ENCODE results near the gene NR3C1. TPM values are rescaled to one million over a fixed set of nuclear protein-coding genes. Genes with fewer than 3 reads are reported as not detected.

The NR3C1 gene
- polyA plus RNA-seq, 3 donors, result 8.9 to 31.6 (median 24.4) TPM

DNA sequence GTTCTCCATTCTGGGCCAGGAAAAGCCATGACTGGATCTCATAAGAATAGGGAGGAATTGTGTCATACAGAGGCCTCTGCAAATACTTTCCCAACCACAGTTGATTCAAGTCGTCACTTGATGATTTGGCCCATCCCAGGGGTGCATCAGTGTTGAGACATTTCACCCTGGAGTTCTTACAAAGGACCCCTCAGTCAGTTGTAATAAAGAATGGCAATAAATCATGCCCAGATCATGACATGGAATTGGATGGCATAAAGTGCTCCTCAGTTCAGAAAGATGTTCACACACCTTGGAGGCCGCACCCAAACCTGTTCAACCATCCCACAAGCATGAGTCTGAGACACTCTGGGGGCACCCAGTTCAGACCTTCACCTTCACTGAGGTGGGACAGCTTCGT, 168.1 kb downstream of the NR3C1 start:
- no peak overlapping the region for H3K27ac ChIP-seq (ENCODE audit: low read depth, low read length)
- 78 to 87% (median 85%) methylated on average over 3 of the region's 3 CpGs for WGBS, 3 donors

GRCh38 chr5:143234162-143234842, 169.2 kb downstream of the NR3C1 start:
- no peak overlapping the region for H3K27ac ChIP-seq (ENCODE audit: low read depth, low read length)
- 72 to 85% (median 78%) methylated on average over 9 of the region's 9 CpGs for WGBS, 3 donors

DNA sequence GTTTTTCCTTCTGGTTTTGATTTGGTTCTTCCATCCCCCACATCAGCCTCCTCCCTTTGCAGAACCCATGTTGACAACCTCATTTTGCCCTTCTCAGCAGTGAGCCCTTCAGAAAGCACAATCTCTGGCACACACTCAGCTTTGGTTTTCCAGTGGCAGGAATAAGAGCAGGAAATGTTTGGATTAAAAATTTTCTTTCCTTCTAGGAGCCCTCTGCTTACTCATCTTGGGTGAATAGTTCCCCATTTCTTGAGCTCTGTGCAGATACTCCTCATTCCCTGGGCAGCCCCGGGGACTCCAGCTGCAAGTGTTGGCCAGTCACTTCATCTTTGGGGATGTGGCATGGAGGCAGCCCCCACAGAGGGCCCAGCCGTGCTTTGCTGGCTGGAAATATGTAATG, 170.5 kb downstream of the NR3C1 start:
- WGBS, 3 donors, result 50 to 80% (median 53%) methylated on average over 2 of the region's 2 CpGs
- H3K27ac ChIP-seq (ENCODE audit: low read depth, low read length), result no peak overlapping the region

DNA sequence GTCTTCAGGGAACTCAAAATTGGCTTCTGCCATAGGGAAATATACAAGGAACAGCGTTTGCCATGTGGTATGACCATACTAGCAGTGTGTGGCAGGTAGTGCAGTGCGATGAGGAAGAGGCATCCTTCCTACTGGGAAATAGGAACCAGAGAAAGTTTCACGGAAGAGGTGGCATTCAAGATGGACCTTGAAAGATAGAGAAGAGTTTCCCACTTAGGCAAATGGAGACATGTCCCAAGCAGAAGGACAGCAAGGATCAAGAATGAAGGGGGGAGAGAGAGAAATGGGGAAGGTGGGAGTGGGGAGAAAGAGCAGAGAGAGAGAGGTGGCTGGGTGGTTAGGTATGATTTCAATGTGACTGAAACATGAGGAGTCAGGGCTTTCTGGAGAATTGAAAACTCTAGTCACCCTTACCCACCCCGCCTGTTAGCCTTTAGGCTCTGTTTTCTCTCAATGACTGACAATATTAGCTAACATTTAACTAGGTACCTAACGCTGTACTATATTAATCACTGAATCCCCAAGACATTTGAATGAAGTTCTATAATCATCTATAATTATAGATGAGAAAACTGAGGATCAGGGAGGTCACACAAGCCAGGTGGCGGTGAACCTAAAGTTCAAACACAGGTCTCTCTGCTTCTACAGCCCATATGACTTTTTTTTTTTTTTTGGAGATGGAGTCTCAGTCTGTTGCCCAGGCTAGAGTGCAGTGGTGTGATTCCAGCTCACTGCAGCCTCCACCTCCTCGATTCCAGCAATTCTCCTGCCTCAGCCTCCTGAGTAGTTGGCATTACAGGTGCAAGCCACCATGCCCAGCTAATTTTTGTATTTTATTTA, 171.3 kb downstream of the NR3C1 start:
- no peak overlapping the region for H3K27ac ChIP-seq (ENCODE audit: low read depth, low read length)
- WGBS, 3 donors, result 86 to 97% (median 93%) methylated on average over 7 of the region's 7 CpGs

DNA sequence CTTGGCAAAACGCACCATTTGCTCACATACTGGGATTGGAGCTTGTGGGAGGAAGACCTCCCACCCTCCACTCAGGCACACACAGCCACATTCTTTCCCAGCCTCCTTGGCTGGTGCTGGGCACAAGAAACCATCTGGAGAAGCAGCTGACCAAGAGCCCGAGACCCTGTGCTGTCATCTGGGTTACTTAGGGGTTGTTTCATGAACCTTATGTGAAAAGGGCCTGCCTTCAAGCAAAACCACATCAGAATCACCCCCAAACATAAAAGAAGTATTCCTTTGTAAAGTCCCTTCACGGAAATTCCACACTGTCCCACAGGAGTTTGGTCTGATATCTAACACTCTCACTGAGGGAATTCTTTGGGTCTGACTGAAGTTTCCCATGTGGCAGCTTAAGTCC, 172.1 kb downstream of the NR3C1 start:
- no peak overlapping the region for H3K27ac ChIP-seq (ENCODE audit: low read depth, low read length)
- 73 to 83% (median 76%) methylated on average over 3 of the region's 3 CpGs for WGBS, 3 donors

DNA sequence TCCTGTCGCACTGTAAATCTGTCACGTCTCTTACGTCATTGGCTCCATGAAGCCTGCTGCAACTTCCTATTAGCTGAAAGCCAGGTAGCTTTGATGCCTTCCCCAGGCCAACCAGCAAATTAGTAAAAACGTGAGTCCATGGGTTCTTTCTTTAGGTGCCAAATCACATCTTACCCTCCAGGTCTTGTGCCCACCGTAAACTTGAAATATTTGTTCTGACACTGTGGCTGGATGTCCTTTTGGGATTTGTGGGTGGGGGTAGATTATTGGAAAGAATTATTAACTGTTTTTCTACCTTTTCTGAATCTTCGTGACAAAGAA, 172.8 kb downstream of the NR3C1 start:
- 76 to 85% (median 78%) methylated on average over 6 of the region's 6 CpGs for WGBS, 3 donors
- no peak overlapping the region for H3K27ac ChIP-seq (ENCODE audit: low read depth, low read length)

GRCh38 chr5:143229896-143230675, 173.4 kb downstream of the NR3C1 start:
- 52 to 60% (median 56%) methylated on average over 10 of the region's 10 CpGs for WGBS, 3 donors
- no peak overlapping the region for H3K27ac ChIP-seq (ENCODE audit: low read depth, low read length)

DNA sequence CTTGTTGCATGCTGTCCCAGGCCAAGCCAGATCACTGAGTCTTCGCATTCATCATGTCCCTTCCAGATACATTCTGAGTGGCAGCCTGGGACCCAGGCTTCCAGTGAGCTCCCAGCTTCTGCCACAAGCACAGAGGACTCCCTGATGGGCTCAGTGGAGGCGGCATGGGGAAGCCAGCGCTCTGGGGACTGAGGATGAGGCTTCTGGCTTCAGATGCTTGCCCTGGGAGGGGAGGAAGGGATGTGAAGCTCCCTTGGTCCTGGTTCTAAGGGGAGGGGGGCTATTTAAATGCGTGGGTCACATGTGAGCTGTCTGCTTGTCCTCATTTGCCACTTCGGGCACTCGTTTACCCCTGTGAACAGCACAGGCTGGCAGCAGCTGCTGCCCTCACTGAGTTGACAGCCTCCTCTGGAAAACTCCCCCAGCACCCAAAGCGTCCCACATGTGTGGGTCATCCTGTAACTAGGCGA, 174.0 kb downstream of the NR3C1 start:
- no peak overlapping the region for H3K27ac ChIP-seq (ENCODE audit: low read depth, low read length)
- 58 to 82% (median 72%) methylated on average over 8 of the region's 8 CpGs for WGBS, 3 donors

- no peak overlapping the region for H3K27ac ChIP-seq (ENCODE audit: low read depth, low read length)
- WGBS, 3 donors, result 87 to 91% (median 90%) methylated on average over 8 of the region's 8 CpGs
These were observed 174.7 kb downstream of the NR3C1 start for GRCh38 chr5:143228597-143229293.
